Activated CD4-positive, alpha-beta T cell treated with anti-CD3 and anti-CD28 coated beads for 36 hours (primary cell): ENCODE results near the gene HSD17B11. TPM values are rescaled to one million over a fixed set of nuclear protein-coding genes. Genes with fewer than 3 reads are reported as not detected.
"Not testable (repeated sequence)": the region's sequence is repeated elsewhere in the genome, so short reads cannot be mapped to it uniquely, and the experiment has no call there.

ENCODE experiments used
- ATAC-seq: fragments of 200-7000 bp; cut with Tn5 transposase; one replicate; pipeline ENCODE4 v1.10.0; 2021; ENCODE audit warnings: mild to moderate bottlenecking, moderate library complexity
- CTCF ChIA-PET: fragments of 350-600 bp; sonication (Branson Sonifier 250); formaldehyde crosslinking; loops from one replicate; lab custom pipeline; 2021; ENCODE audit warnings: antibody characterized with exemption; lab: Charles Lee
- POLR2A ChIA-PET: fragments of 350-600 bp; sonication (Branson Sonifier 250); formaldehyde crosslinking; loops from one replicate; lab custom pipeline; 2021; ENCODE audit warnings: antibody characterized with exemption, inconsistent platforms; lab: Charles Lee
- DNase-seq: peaks from one replicate; pipeline ENCODE4 v3.0.0-alpha.2; 2020
- H3K27ac Mint-ChIP-seq: one replicate; pipeline ENCODE4 v1.8.0; 2021; ENCODE audit warnings: mixed read lengths
- H3K27me3 Mint-ChIP-seq: one replicate; pipeline ENCODE4 v1.8.0; 2021; ENCODE audit warnings: mixed read lengths
- H3K36me3 Mint-ChIP-seq: one replicate; pipeline ENCODE4 v1.8.0; 2021; ENCODE audit warnings: low read depth, mixed read lengths
- H3K4me1 Mint-ChIP-seq: one replicate; pipeline ENCODE4 v1.8.0; 2021; ENCODE audit warnings: mixed read lengths
- H3K4me3 Mint-ChIP-seq: one replicate; pipeline ENCODE4 v1.8.0; 2021; ENCODE audit warnings: mild to moderate bottlenecking, moderate library complexity, mixed read lengths
- H3K9me3 Mint-ChIP-seq: one replicate; pipeline ENCODE4 v1.8.0; 2021; ENCODE audit warnings: low read depth, mixed read lengths
- intact Hi-C, 2 experiments: fragments of 100-400 bp; cut with DNase I in 1 of 2; cut with micrococcal nuclease in 1 of 2; formaldehyde crosslinking; loops; one replicate each; pipeline versions ENCODE4 v1.14.2 to v1.15.1; 2022 to 2024; cut with DNase I, micrococcal nuclease
- total RNA-seq, 2 experiments: library from RNA; stranded (reverse); gene quantifications; one replicate each; pipeline ENCODE4 v1.2.3, GENCODE V29; 2021

HSD17B11 gene
- total RNA-seq, 2 experiments from 2014 or later = 12.0 to 14.9 TPM

GRCh38 chr4:87333267-87333666 is 57.7 kb downstream of the HSD17B11 start:
- intact Hi-C loops = no loop called here
- Mint-ChIP-seq H3K36me3 (peaks cover 26% of the 10 kb centered on the region), H3K9me3 (peaks cover 43% of the 10 kb centered on the region), H3K4me1 (no peaks in the 10 kb centered on the region), H3K27ac (no peak overlapping the region), H3K4me3 (no peak overlapping the region), H3K27me3 (no peaks in the 10 kb centered on the region)
- POLR2A ChIA-PET = no interaction called here
- DNase-seq = no peak
- CTCF ChIA-PET = no interaction called here
- ATAC-seq = no peak

- Mint-ChIP-seq H3K9me3 (peaks cover 43% of the 10 kb centered on the region), H3K27me3 (no peaks in the 10 kb centered on the region), H3K4me1 (no peaks in the 10 kb centered on the region), H3K36me3 (peaks cover 15% of the 10 kb centered on the region), H3K4me3 (no peak overlapping the region), H3K27ac (no peak overlapping the region)
- ChIA-PET POLR2A (no interaction called here), CTCF (no interaction called here)
- ATAC-seq = no peak
- intact Hi-C loops = no loop called here
- DNase-seq = no peak
These were observed 60.2 kb downstream of the HSD17B11 start for GRCh38 chr4:87330761-87331160.

- ChIA-PET POLR2A (no interaction called here), CTCF (no interaction called here)
- peaks cover 25% of the 10 kb centered on the region for H3K9me3 Mint-ChIP-seq
- ATAC-seq (no peak), DNase-seq (no peak)
- H3K4me1 Mint-ChIP-seq = no peaks in the 10 kb centered on the region
- H3K27me3 Mint-ChIP-seq = no peaks in the 10 kb centered on the region
- H3K4me3 Mint-ChIP-seq = no peak overlapping the region
- intact Hi-C loops = no loop called here
- peaks cover under 1% of the 10 kb centered on the region for H3K36me3 Mint-ChIP-seq
- H3K27ac Mint-ChIP-seq = no peak overlapping the region
These were observed 63.9 kb downstream of the HSD17B11 start for GRCh38 chr4:87327136-87327535.

GRCh38 chr4:87326460-87326859 is 64.5 kb downstream of the HSD17B11 start:
- H3K4me3 Mint-ChIP-seq = no peak overlapping the region
- ChIA-PET POLR2A (no interaction called here), CTCF (no interaction called here)
- ATAC-seq (no peak), DNase-seq (no peak)
- H3K27ac Mint-ChIP-seq = no peak overlapping the region
- no peaks in the 10 kb centered on the region for H3K27me3 Mint-ChIP-seq
- peaks cover 20% of the 10 kb centered on the region for H3K9me3 Mint-ChIP-seq
- no peaks in the 10 kb centered on the region for H3K36me3 Mint-ChIP-seq
- H3K4me1 Mint-ChIP-seq = no peaks in the 10 kb centered on the region
- intact Hi-C loops = no loop called here

- DNase-seq = no peak
- POLR2A ChIA-PET = no interaction called here
- H3K27me3 Mint-ChIP-seq = no peaks in the 10 kb centered on the region
- H3K27ac Mint-ChIP-seq = no peak within 1 kb of the TSS
- H3K4me1 Mint-ChIP-seq = no peaks in the 10 kb centered on the region
- no peak for ATAC-seq
- no peak within 1 kb of the TSS for H3K4me3 Mint-ChIP-seq
- CTCF ChIA-PET = no interaction called here
- no peaks in the 10 kb centered on the region for H3K36me3 Mint-ChIP-seq
- no peaks in the 10 kb centered on the region for H3K9me3 Mint-ChIP-seq
- intact Hi-C loops = no loop called here
These were observed 68.2 kb downstream of the HSD17B11 start, which contains the start of gene HSD17B13 for GRCh38 chr4:87322754-87323153. TSS of gene HSD17B13 (minus strand) at chr4:87322882. CDS start at chr4:87322841, 41 bp downstream.

GRCh38 chr4:87321888-87322287 is 69.1 kb downstream of the HSD17B11 start:
- DNase-seq (no peak), ATAC-seq (no peak)
- Mint-ChIP-seq H3K36me3 (no peaks in the 10 kb centered on the region), H3K4me3 (no peak overlapping the region), H3K4me1 (no peaks in the 10 kb centered on the region), H3K27ac (no peak overlapping the region), H3K27me3 (no peaks in the 10 kb centered on the region), H3K9me3 (no peaks in the 10 kb centered on the region)
- CTCF ChIA-PET = no interaction called here
- intact Hi-C loops = no loop called here
- POLR2A ChIA-PET = no interaction called here

DNA sequence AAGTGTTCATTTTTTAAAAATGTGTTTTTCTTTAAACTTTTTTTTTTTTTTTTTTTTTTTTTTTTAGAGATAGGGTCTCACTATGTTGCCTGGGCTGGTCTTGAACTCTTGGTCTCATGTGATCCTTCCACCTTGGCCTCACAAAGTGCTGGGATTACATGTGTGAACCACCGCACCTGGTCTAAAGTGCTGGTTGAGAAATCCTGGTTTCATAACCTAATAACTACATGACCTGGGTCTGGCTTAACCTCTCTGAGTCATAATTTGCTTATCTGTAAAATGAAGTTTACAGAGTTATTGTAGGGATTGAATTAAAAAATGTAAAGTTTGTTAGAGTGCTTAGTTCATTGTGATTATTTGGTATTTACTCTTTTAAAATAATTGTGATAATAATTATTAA is 73.5 kb downstream of the HSD17B11 start:
- no peaks in the 10 kb centered on the region for H3K4me1 Mint-ChIP-seq
- H3K9me3 Mint-ChIP-seq = no peaks in the 10 kb centered on the region
- intact Hi-C loops = no loop called here
- CTCF ChIA-PET = no interaction called here
- DNase-seq (no peak), ATAC-seq (no peak)
- POLR2A ChIA-PET = no interaction called here
- H3K4me3 Mint-ChIP-seq = no peak overlapping the region
- H3K36me3 Mint-ChIP-seq = no peaks in the 10 kb centered on the region
- no peaks in the 10 kb centered on the region for H3K27me3 Mint-ChIP-seq
- H3K27ac Mint-ChIP-seq = no peak overlapping the region

DNA sequence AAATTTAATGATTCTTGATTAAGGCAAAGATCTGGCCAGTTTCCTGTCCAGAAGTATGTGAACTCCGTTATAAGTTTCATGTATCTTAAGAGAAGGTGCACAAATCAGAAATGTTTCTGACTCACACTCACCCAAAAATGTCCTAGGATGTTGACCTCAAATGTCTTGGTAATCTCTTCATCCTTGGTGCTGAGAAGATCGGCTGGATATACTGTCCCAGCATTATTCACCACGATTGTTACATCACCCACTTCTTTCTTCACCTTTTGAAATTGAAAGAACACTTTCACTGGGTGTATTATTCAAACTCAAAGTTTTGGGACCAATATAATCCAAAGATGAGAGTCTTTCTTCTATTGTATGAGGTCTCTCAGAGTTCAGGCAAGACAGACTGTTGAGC is 74.0 kb downstream of the HSD17B11 start:
- ChIA-PET CTCF (no interaction called here), POLR2A (no interaction called here)
- ATAC-seq (no peak), DNase-seq (no peak)
- intact Hi-C loops = no loop called here
- Mint-ChIP-seq H3K36me3 (no peaks in the 10 kb centered on the region), H3K4me1 (no peaks in the 10 kb centered on the region), H3K27me3 (no peaks in the 10 kb centered on the region), H3K27ac (no peak overlapping the region), H3K4me3 (no peak overlapping the region), H3K9me3 (no peaks in the 10 kb centered on the region)

DNA sequence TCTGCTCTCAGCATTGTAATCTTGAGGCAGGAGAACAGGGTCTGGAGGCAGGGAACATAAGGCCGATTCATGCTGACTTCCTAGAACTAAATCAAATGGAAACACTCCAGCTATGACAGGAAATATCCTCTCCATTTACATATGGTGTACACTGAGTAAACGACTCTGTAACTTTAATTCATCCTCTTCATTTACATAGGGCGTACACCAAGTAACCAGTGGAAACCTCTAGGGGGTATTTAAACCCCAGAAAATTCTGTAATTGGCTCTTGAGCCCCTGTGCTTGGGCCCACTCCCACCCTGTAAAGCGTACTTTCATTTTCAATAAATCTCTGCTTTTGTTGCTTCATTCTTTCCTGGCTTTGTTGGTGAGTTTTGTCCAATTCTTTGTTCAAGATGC is 76.0 kb downstream of the HSD17B11 start:
- ATAC-seq, H3K4me3 Mint-ChIP-seq, DNase-seq, H3K4me1 Mint-ChIP-seq, intact Hi-C loops, H3K9me3 Mint-ChIP-seq, H3K36me3 Mint-ChIP-seq, POLR2A ChIA-PET, H3K27me3 Mint-ChIP-seq, H3K27ac Mint-ChIP-seq, CTCF ChIA-PET: not testable (repeated sequence)

- intact Hi-C loops = no loop called here
- ATAC-seq = no peak
- H3K4me3 Mint-ChIP-seq = no peak overlapping the region
- ChIA-PET CTCF (interaction anchor here (1.1 kb wide), 1 partner anchor 77 kb away, joined by 3 read pairs; no protein-coding TSS in a partner anchor), POLR2A (no interaction called here)
- H3K36me3 Mint-ChIP-seq = no peaks in the 10 kb centered on the region
- H3K27ac Mint-ChIP-seq = no peak overlapping the region
- no peaks in the 10 kb centered on the region for H3K9me3 Mint-ChIP-seq
- no peaks in the 10 kb centered on the region for H3K27me3 Mint-ChIP-seq
- no peak for DNase-seq
- no peaks in the 10 kb centered on the region for H3K4me1 Mint-ChIP-seq
These were observed 77.2 kb downstream of the HSD17B11 start for GRCh38 chr4:87313756-87314155.

DNA sequence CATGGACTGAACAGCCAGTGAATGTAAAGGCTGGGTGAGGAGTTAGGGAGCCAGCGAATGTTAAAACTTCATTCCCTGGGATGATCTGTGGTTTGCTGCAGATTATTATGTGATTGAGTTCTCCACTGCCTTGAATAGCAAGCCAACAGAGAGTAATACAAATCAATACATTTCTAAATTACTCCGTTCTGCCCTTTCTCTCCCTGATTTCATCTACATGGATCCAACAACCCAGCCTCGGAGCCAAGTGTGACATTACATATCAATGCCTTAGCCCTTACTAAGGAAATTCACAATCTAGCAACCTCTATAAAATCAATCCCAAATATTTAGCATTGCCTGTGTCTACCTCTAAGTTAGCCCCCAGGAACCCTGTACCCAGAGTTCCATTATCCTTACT is 79.3 kb downstream of the HSD17B11 start:
- DNase-seq = no peak

GRCh38 chr4:87310691-87311335 is 80.2 kb downstream of the HSD17B11 start:
- DNase-seq (no peak), ATAC-seq (no peak)
- Mint-ChIP-seq H3K27ac (no peak overlapping the region), H3K4me1 (peaks cover 6% of the 10 kb centered on the region), H3K9me3 (no peaks in the 10 kb centered on the region), H3K4me3 (no peak overlapping the region), H3K27me3 (no peaks in the 10 kb centered on the region), H3K36me3 (no peaks in the 10 kb centered on the region)
- ChIA-PET POLR2A (no interaction called here), CTCF (no interaction called here)
- intact Hi-C loops = no loop called here

More for the DNA sequence above, 79.3 kb downstream of the HSD17B11 start:
- no peak overlapping the region for H3K27ac Mint-ChIP-seq
- H3K27me3 Mint-ChIP-seq = no peaks in the 10 kb centered on the region
- peaks cover 4% of the 10 kb centered on the region for H3K4me1 Mint-ChIP-seq
- H3K9me3 Mint-ChIP-seq = no peaks in the 10 kb centered on the region
- no peak for ATAC-seq
- H3K36me3 Mint-ChIP-seq = no peaks in the 10 kb centered on the region
- CTCF ChIA-PET = no interaction called here
- intact Hi-C loops = no loop called here
- POLR2A ChIA-PET = no interaction called here
- no peak overlapping the region for H3K4me3 Mint-ChIP-seq
